MM.1S (cell line): Measurements from ENCODE around the gene EFCAB7.
"Not testable (repeated sequence)": the region's sequence is repeated elsewhere in the genome, so short reads cannot be mapped to it uniquely, and the experiment has no call there.

Source experiments
- DNase-seq: peaks from one replicate; pipeline ENCODE4 v3.0.0-alpha.2; 2015
- H2AFZ ChIP-seq: fragments of 300-600 bp; sonication (generic); 2 replicates; pipeline ENCODE4 v1.6.0; 2016; ENCODE audit warnings: antibody characterized with exemption, low read length
- H3F3A ChIP-seq: fragments of 300-600 bp; sonication (generic); 2 replicates; pipeline ENCODE4 v1.6.1; 2016; ENCODE audit warnings: mild to moderate bottlenecking, antibody characterized with exemption, low read length, moderate library complexity, mixed read lengths; ENCODE audit not compliant: insufficient read depth
- H3K27ac ChIP-seq: fragments of 300-600 bp; sonication (generic); 2 replicates; pipeline ENCODE4 v1.5.1; 2016; ENCODE audit warnings: mild to moderate bottlenecking, low read length
- H3K27me3 ChIP-seq: fragments of 300-600 bp; sonication (generic); replicated peaks from 2 replicates; pipeline ENCODE4 v1.6.0; 2016; ENCODE audit warnings: low read length; ENCODE audit not compliant: insufficient read depth
- H3K36me3 ChIP-seq: fragments of 300-600 bp; sonication (generic); replicated peaks from 2 replicates; pipeline ENCODE4 v1.6.1; 2016; ENCODE audit warnings: mild to moderate bottlenecking, low read length, mixed read lengths; ENCODE audit not compliant: insufficient read depth
- H3K4me1 ChIP-seq: fragments of 300-600 bp; sonication (generic); 2 replicates; pipeline ENCODE4 v1.6.1; 2016; ENCODE audit warnings: low read length, mixed read lengths
- H3K4me2 ChIP-seq: fragments of 300-600 bp; sonication (generic); 2 replicates; pipeline ENCODE4 v1.6.0; 2016; ENCODE audit warnings: low read depth, low read length
- H3K4me3 ChIP-seq: fragments of 300-600 bp; sonication (generic); 2 replicates; pipeline ENCODE4 v1.5.1; 2016; ENCODE audit warnings: low read length, mixed read lengths
- H3K79me2 ChIP-seq: fragments of 300-600 bp; sonication (generic); 2 replicates; pipeline ENCODE4 v1.6.1; 2016; ENCODE audit warnings: mixed run types, low read length, mixed read lengths
- H3K9ac ChIP-seq: fragments of 300-600 bp; sonication (generic); 2 replicates; pipeline ENCODE4 v1.6.1; 2016; ENCODE audit warnings: low read length, mixed read lengths
- H3K9me2 ChIP-seq: fragments of 300-600 bp; sonication (generic); replicated peaks from 2 replicates; pipeline ENCODE4 v1.6.1; 2016; ENCODE audit warnings: mild to moderate bottlenecking, low read length, mixed read lengths; ENCODE audit not compliant: insufficient read depth
- H3K9me3 ChIP-seq: fragments of 300-600 bp; sonication (generic); replicated peaks from 2 replicates; pipeline ENCODE4 v1.6.1; 2016; ENCODE audit warnings: mild to moderate bottlenecking, low read length, mixed read lengths; ENCODE audit not compliant: insufficient read depth
- H4K20me1 ChIP-seq: fragments of 300-600 bp; sonication (generic); 2 replicates; pipeline ENCODE4 v1.6.1; 2016; ENCODE audit warnings: mild to moderate bottlenecking, low read length, moderate library complexity, mixed read lengths; ENCODE audit not compliant: insufficient read depth
- CTCF ChIP-seq: fragments of 300-600 bp; sonication (generic); IDR thresholded peaks from 2 replicates; pipeline ENCODE4 v1.5.1; 2016; ENCODE audit warnings: antibody characterized with exemption, low read length, mixed read lengths
- EZH2 ChIP-seq: fragments of 300-600 bp; sonication (generic); optimal IDR thresholded peaks from 2 replicates; pipeline ENCODE3; 2017; ENCODE audit warnings: low read depth, mild to moderate bottlenecking, antibody characterized with exemption, low read length, mixed read lengths
- EZH2phosphoT487 ChIP-seq: fragments of 300-600 bp; sonication (generic); IDR thresholded peaks from 2 replicates; pipeline ENCODE4 v1.6.1; 2018; ENCODE audit warnings: antibody characterized with exemption, low read length

Gene EFCAB7

GRCh38 chr1:63569068-63569467 is 45.7 kb downstream of the EFCAB7 start:
- no peaks in the 10 kb centered on the region for H3K79me2 ChIP-seq
- no peak for TF ChIP-seq EZH2phosphoT487
- TF ChIP-seq EZH2, result no peak
- no peak for TF ChIP-seq CTCF
- no peak overlapping the region for H3K4me3 ChIP-seq
- H3K4me2 ChIP-seq, result no peak overlapping the region
- no peak overlapping the region for H3K27ac ChIP-seq
- no peaks in the 10 kb centered on the region for H3F3A ChIP-seq
- H3K4me1 ChIP-seq, result no peaks in the 10 kb centered on the region
- H3K36me3 ChIP-seq, result no peaks in the 10 kb centered on the region
- no peaks in the 10 kb centered on the region for H3K9me3 ChIP-seq
- H4K20me1 ChIP-seq, result no peaks in the 10 kb centered on the region
- no peak for DNase-seq
- no peak overlapping the region for H2AFZ ChIP-seq
- no peaks in the 10 kb centered on the region for H3K27me3 ChIP-seq
- no peaks in the 10 kb centered on the region for H3K9me2 ChIP-seq
- H3K9ac ChIP-seq, result no peak overlapping the region

GRCh38 chr1:63569640-63570316 is 46.5 kb downstream of the EFCAB7 start:
- Histone ChIP-seq H3K4me1 (no peaks in the 10 kb centered on the region), H3K27ac (no peak overlapping the region), H3K79me2 (no peaks in the 10 kb centered on the region), H3K36me3 (no peaks in the 10 kb centered on the region), H3K9me2 (no peaks in the 10 kb centered on the region), H3K4me2 (no peak overlapping the region), H3K9me3 (no peaks in the 10 kb centered on the region), H3K9ac (no peak overlapping the region), H2AFZ (no peak overlapping the region), H3K4me3 (no peak overlapping the region), H4K20me1 (no peaks in the 10 kb centered on the region), H3K27me3 (no peaks in the 10 kb centered on the region), H3F3A (no peaks in the 10 kb centered on the region)
- no peak for DNase-seq
- no peak for TF ChIP-seq EZH2phosphoT487
- TF ChIP-seq CTCF, result no peak
- no peak for TF ChIP-seq EZH2

GRCh38 chr1:63572686-63573085 is 49.4 kb downstream of the EFCAB7 start:
- H3K4me3 ChIP-seq, DNase-seq, H3F3A ChIP-seq, H3K9me3 ChIP-seq, H3K4me1 ChIP-seq, H3K9ac ChIP-seq, H4K20me1 ChIP-seq, H3K27me3 ChIP-seq, H3K36me3 ChIP-seq, H2AFZ ChIP-seq, H3K27ac ChIP-seq, H3K9me2 ChIP-seq, H3K79me2 ChIP-seq, H3K4me2 ChIP-seq: not testable (repeated sequence)

- not testable (repeated sequence) for DNase-seq, H4K20me1 ChIP-seq, H3K4me3 ChIP-seq, H3K9me2 ChIP-seq, H3K4me2 ChIP-seq, H3K79me2 ChIP-seq, H3K27ac ChIP-seq, H3K4me1 ChIP-seq, H3K9ac ChIP-seq, H3F3A ChIP-seq, H3K9me3 ChIP-seq, H3K36me3 ChIP-seq, H3K27me3 ChIP-seq, H2AFZ ChIP-seq
Measured at GRCh38 chr1:63574203-63574796, 51.0 kb downstream of the EFCAB7 start.
